Measurements from ENCODE around the gene NRXN3. TPM values are rescaled to one million over a fixed set of nuclear protein-coding genes. Genes with fewer than 3 reads are reported as not detected.

NRXN3 gene
- total RNA-seq (2014; rRNA removed; shearing (Covaris generic)), result 0.80 and 0.89 TPM in 2 replicates

GRCh38 chr14:78170203-78170602 lies at the start of gene NRXN3:
NRXN3 (plus strand) TSS chr14:78170373; CDS start chr14:78243094, 72,721 bp downstream.
- DNase-seq, result peak; percentile 77
- no peaks in the 10 kb centered on the region for H3K36me3 ChIP-seq (replicated peaks; ENCODE audit: control insufficient read depth, insufficient read depth, low read length)
- H3K27me3 ChIP-seq (ENCODE audit: control insufficient read depth, insufficient read depth, low read length), result no peaks in the 10 kb centered on the region; the same call in 1 of the 2 replicates
- peak within 1 kb of the TSS; percentile 15; the same call in 1 of the 2 replicates for H3K4me3 ChIP-seq (ENCODE audit: insufficient read depth, low read depth, low read length)

GRCh38 chr14:78122436-78122835 lies 47.7 kb upstream of the NRXN3 start:
- no peak overlapping the region for H3K4me3 ChIP-seq (ENCODE audit: insufficient read depth, low read depth, low read length)
- no peaks in the 10 kb centered on the region for H3K36me3 ChIP-seq (replicated peaks; ENCODE audit: control insufficient read depth, insufficient read depth, low read length)
- no peaks in the 10 kb centered on the region for H3K27me3 ChIP-seq (ENCODE audit: control insufficient read depth, insufficient read depth, low read length)
- DNase-seq, result no peak

- DNase-seq, result no peak
- no peak overlapping the region for H3K4me3 ChIP-seq (ENCODE audit: insufficient read depth, low read depth, low read length)
- H3K36me3 ChIP-seq (replicated peaks; ENCODE audit: control insufficient read depth, insufficient read depth, low read length), result no peaks in the 10 kb centered on the region
- H3K27me3 ChIP-seq (ENCODE audit: control insufficient read depth, insufficient read depth, low read length), result no peaks in the 10 kb centered on the region
Observed at GRCh38 chr14:78123650-78124253, 46.4 kb upstream of the NRXN3 start.

GRCh38 chr14:78127961-78128360 lies 42.2 kb upstream of the NRXN3 start:
- no peak for DNase-seq
- Histone ChIP-seq H3K27me3 (ENCODE audit: control insufficient read depth, insufficient read depth, low read length) (no peaks in the 10 kb centered on the region), H3K36me3 (replicated peaks; ENCODE audit: control insufficient read depth, insufficient read depth, low read length) (no peaks in the 10 kb centered on the region), H3K4me3 (ENCODE audit: insufficient read depth, low read depth, low read length) (no peak overlapping the region)

GRCh38 chr14:78129375-78129774 lies 40.8 kb upstream of the NRXN3 start:
- H3K4me3 ChIP-seq (ENCODE audit: insufficient read depth, low read depth, low read length), result no peak overlapping the region
- no peaks in the 10 kb centered on the region for H3K36me3 ChIP-seq (replicated peaks; ENCODE audit: control insufficient read depth, insufficient read depth, low read length)
- H3K27me3 ChIP-seq (ENCODE audit: control insufficient read depth, insufficient read depth, low read length), result no peaks in the 10 kb centered on the region
- DNase-seq, result no peak

GRCh38 chr14:78130356-78130755 lies 39.8 kb upstream of the NRXN3 start:
- Histone ChIP-seq H3K27me3 (ENCODE audit: control insufficient read depth, insufficient read depth, low read length) (no peaks in the 10 kb centered on the region), H3K36me3 (replicated peaks; ENCODE audit: control insufficient read depth, insufficient read depth, low read length) (no peaks in the 10 kb centered on the region), H3K4me3 (ENCODE audit: insufficient read depth, low read depth, low read length) (no peak overlapping the region)
- no peak for DNase-seq

GRCh38 chr14:78131201-78131600 lies 39.0 kb upstream of the NRXN3 start:
- no peaks in the 10 kb centered on the region for H3K27me3 ChIP-seq (ENCODE audit: control insufficient read depth, insufficient read depth, low read length)
- no peak for DNase-seq
- no peaks in the 10 kb centered on the region for H3K36me3 ChIP-seq (replicated peaks; ENCODE audit: control insufficient read depth, insufficient read depth, low read length)
- no peak overlapping the region for H3K4me3 ChIP-seq (ENCODE audit: insufficient read depth, low read depth, low read length)

- H3K36me3 ChIP-seq (replicated peaks; ENCODE audit: control insufficient read depth, insufficient read depth, low read length), result no peaks in the 10 kb centered on the region
- H3K27me3 ChIP-seq (ENCODE audit: control insufficient read depth, insufficient read depth, low read length), result no peaks in the 10 kb centered on the region
- DNase-seq, result no peak
- no peak overlapping the region for H3K4me3 ChIP-seq (ENCODE audit: insufficient read depth, low read depth, low read length)
Observed at GRCh38 chr14:78131616-78132015, 38.6 kb upstream of the NRXN3 start.

- no peak overlapping the region for H3K4me3 ChIP-seq (ENCODE audit: insufficient read depth, low read depth, low read length)
- no peak for DNase-seq
- H3K36me3 ChIP-seq (replicated peaks; ENCODE audit: control insufficient read depth, insufficient read depth, low read length), result no peaks in the 10 kb centered on the region
- no peaks in the 10 kb centered on the region for H3K27me3 ChIP-seq (ENCODE audit: control insufficient read depth, insufficient read depth, low read length)
Observed at GRCh38 chr14:78135450-78135891, 34.7 kb upstream of the NRXN3 start.

- H3K4me3 ChIP-seq (ENCODE audit: insufficient read depth, low read depth, low read length), result no peak overlapping the region
- no peaks in the 10 kb centered on the region for H3K36me3 ChIP-seq (replicated peaks; ENCODE audit: control insufficient read depth, insufficient read depth, low read length)
- no peak for DNase-seq
- H3K27me3 ChIP-seq (ENCODE audit: control insufficient read depth, insufficient read depth, low read length), result no peaks in the 10 kb centered on the region
Observed at GRCh38 chr14:78136695-78137094, 33.5 kb upstream of the NRXN3 start.

- DNase-seq, result no peak
- no peaks in the 10 kb centered on the region for H3K36me3 ChIP-seq (replicated peaks; ENCODE audit: control insufficient read depth, insufficient read depth, low read length)
- no peaks in the 10 kb centered on the region for H3K27me3 ChIP-seq (ENCODE audit: control insufficient read depth, insufficient read depth, low read length)
- no peak overlapping the region for H3K4me3 ChIP-seq (ENCODE audit: insufficient read depth, low read depth, low read length)
Observed at GRCh38 chr14:78141590-78141989, 28.6 kb upstream of the NRXN3 start.

- no peak overlapping the region for H3K4me3 ChIP-seq (ENCODE audit: insufficient read depth, low read depth, low read length)
- DNase-seq, result no peak
- H3K27me3 ChIP-seq (ENCODE audit: control insufficient read depth, insufficient read depth, low read length), result no peaks in the 10 kb centered on the region
Observed at GRCh38 chr14:78142998-78143397, 27.2 kb upstream of the NRXN3 start.

GRCh38 chr14:78143489-78144145 lies 26.6 kb upstream of the NRXN3 start:
- Histone ChIP-seq H3K27me3 (ENCODE audit: control insufficient read depth, insufficient read depth, low read length) (no peaks in the 10 kb centered on the region), H3K4me3 (ENCODE audit: insufficient read depth, low read depth, low read length) (no peak overlapping the region), H3K36me3 (replicated peaks; ENCODE audit: control insufficient read depth, insufficient read depth, low read length) (no peaks in the 10 kb centered on the region)
- no peak for DNase-seq

More at GRCh38 chr14:78142998-78143397, 27.2 kb upstream of the NRXN3 start:
- no peaks in the 10 kb centered on the region for H3K36me3 ChIP-seq (replicated peaks; ENCODE audit: control insufficient read depth, insufficient read depth, low read length)

- DNase-seq, result no peak
- Histone ChIP-seq H3K4me3 (ENCODE audit: insufficient read depth, low read depth, low read length) (no peak overlapping the region), H3K36me3 (replicated peaks; ENCODE audit: control insufficient read depth, insufficient read depth, low read length) (no peaks in the 10 kb centered on the region), H3K27me3 (ENCODE audit: control insufficient read depth, insufficient read depth, low read length) (no peaks in the 10 kb centered on the region)
Observed at GRCh38 chr14:78152201-78153063, 17.7 kb upstream of the NRXN3 start.

GRCh38 chr14:78153064-78153341 lies 17.2 kb upstream of the NRXN3 start:
- DNase-seq, result no peak
- H3K27me3 ChIP-seq (ENCODE audit: control insufficient read depth, insufficient read depth, low read length), result no peaks in the 10 kb centered on the region
- no peak overlapping the region for H3K4me3 ChIP-seq (ENCODE audit: insufficient read depth, low read depth, low read length)
- no peaks in the 10 kb centered on the region for H3K36me3 ChIP-seq (replicated peaks; ENCODE audit: control insufficient read depth, insufficient read depth, low read length)
